NCI-H1417 treated with DMSO at 0.1 percent for 48 hours (cell line): ENCODE measurements around the gene ITGA4.
A peak's percentile ranks its signal among the peaks of the same experiment; 100 is the strongest.

Experiments
- DNase-seq: peaks from one replicate; lab custom pipeline; 2025; lab: John Stamatoyannopoulos, UW

Gene ITGA4

GRCh38 chr2:181574321-181574720 is 117.1 kb downstream of the ITGA4 start:
- peak; percentile 36 for DNase-seq

GRCh38 chr2:181575024-181575649 is 118.0 kb downstream of the ITGA4 start:
- no peak for DNase-seq

GRCh38 chr2:181575650-181576025 is 118.5 kb downstream of the ITGA4 start:
- DNase-seq, result no peak

GRCh38 chr2:181576431-181576830 is 119.2 kb downstream of the ITGA4 start:
- DNase-seq, result no peak

GRCh38 chr2:181578829-181579228 is 121.6 kb downstream of the ITGA4 start:
- DNase-seq, result no peak

GRCh38 chr2:181581534-181581933 is 124.3 kb downstream of the ITGA4 start:
- no peak for DNase-seq

GRCh38 chr2:181585732-181586131 is 128.5 kb downstream of the ITGA4 start:
- no peak for DNase-seq
